ENCODE data around the gene OSBPL6.

Gene OSBPL6

DNA sequence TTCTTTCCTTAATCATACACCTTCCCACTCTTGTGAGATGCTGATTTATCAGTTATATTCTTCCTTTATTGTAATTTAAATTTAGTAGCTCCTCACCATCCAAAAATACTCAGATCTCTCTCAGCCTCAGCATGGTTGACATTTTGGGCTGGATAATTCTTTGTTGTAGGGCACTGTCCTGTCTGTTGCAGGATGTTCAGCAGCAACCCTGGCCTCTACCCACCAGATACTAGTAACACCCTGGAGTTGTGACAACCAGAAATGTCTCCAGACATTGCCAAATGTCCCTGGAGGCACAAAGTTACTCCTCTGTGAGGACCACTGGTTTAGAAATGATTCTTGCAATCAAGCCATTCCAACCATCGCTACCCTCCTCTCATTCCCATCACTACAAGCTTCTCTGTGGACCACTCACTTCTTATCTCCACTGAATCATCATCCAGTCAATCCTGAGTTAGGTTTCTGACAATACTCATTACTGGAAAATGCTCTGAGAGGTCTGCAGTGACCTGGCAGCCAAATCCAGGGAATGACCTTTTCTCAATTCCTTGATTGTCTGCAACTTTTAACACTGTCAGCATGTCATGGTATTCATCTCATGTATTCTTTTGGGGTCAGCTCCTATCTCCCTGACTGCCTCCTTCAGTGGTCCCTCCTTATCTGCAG lies 43.3 kb downstream of the OSBPL6 start:
- in situ Hi-C loops (cut with MboI; ENCODE audit: low sequenced_read_pairs) = no loop called here

DNA sequence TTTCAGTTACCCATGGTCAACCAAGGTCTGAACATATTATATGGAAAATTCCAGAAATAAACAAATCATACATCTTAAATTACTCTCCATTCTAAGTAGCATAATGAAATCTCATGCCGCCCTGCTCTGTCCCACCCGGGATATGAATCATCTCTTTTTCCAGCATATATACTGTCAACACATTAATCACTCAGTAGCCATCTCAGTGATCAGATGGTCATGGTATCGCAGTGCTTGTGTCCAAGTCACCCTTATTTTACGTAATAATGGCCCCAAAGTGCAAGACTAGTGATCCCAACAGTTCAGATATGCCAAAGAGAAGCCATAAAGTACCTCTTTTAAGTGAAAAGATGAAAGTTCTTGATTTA lies 43.8 kb downstream of the OSBPL6 start:
- in situ Hi-C loops (cut with MboI; ENCODE audit: low sequenced_read_pairs) = no loop called here

DNA sequence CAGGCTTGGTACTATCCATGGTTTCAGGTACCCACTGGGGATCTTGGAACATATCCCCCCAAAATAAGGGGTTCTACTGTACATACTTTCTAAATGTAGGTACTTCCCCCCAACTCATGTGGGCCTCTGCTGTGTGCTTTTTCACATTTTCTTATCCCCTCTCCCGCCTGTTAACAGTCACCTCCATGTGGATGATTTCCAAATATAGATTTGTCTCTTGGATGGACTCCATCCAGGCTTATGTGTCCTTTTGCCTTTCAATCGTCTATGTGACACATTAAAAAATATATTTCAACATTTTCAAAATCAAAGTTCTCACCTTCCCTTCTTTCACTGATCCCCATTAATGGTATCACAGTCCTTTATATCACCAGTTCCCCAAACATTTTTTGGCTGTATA lies 44.4 kb downstream of the OSBPL6 start:
- in situ Hi-C loops (cut with MboI; ENCODE audit: low sequenced_read_pairs) = no loop called here

DNA sequence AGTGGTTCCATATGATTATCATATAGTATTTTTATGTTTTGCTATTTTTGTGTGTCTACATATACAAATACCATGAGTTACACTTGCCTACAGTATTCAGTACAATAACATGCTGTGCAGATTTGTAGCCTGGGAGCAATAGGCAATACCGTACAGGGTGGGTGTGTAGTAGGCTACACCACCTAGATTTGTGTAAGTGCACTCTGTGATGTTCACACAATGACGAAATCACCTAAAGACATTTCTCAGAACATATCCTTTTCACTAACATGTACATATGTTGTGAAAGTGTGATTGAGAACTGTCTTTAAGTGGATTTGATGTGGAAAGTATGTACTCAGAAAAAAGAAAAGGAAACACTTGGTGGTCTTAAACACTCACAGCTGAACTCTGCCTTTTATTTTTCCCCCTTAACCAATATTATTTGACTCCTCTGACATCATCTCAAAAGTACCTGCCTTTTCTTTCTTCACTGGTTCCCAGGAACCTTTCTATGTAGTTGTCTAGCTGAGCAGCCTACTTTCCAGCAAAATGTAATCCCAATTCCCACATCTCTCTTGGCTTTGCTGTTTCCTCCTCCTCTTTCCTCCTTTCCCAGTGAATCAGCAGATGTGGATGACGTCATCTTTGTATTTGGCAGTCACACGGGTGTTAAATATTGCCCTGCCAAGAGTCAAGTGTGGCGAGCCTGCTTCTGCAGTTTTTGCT lies 47.7 kb downstream of the OSBPL6 start:
- in situ Hi-C loops (cut with MboI; ENCODE audit: low sequenced_read_pairs) = no loop called here

DNA sequence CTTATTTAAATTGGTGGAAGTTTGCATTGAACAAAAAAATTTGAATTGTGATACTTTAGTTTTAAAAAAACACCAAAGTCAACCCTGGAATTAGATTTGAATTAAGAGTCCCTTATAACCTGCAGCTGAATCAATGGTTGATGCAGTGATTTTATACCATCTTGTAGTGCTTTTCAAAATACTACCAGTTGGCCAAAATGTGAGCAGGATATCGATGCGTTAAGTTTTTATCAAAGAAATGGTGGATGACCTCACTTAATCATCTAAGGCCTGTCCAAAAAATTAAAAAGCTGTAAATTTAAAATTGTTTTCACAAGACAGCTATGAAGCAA lies 48.2 kb downstream of the OSBPL6 start:
- in situ Hi-C loops (cut with MboI; ENCODE audit: low sequenced_read_pairs) = no loop called here

DNA sequence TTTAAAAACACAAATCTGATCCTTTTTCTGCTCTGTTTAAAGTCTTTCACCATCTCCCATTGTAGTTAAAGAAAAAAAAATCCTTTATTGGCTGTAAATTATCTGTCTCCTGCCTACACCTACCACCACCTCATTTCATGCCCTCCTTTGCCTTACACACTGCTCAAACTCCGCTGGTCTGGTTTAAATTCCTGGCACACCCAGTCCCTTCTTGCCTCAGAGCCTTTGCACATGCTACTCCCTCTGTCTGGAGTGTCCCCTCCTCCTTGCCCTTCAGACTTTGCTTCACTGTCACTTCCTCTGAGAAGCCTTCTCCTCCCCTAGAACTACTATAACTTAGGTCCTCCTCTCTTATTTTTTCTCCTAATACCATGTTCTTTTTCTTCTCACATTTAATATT lies 49.6 kb downstream of the OSBPL6 start:
- in situ Hi-C loops (cut with MboI; ENCODE audit: low sequenced_read_pairs) = no loop called here

DNA sequence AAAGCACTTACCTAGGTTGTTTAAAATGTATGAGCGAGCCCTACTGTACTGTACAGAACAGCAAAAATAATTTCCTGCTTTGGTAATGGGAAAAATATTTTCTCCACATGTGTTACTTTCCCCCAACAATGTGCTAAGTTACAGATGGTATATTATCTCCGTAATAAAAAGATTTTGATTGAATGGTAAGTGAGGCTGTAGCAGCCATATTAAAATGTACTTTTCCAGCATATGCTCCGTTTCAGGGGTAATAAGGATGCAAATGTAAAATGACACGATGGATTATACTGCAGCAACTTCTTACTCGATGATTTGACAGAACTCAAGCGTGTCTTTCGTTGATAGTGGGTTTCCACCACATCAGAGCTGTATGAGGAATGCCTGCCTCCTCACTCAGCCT lies 50.5 kb downstream of the OSBPL6 start:
- in situ Hi-C loops (cut with MboI; ENCODE audit: low sequenced_read_pairs) = no loop called here

DNA sequence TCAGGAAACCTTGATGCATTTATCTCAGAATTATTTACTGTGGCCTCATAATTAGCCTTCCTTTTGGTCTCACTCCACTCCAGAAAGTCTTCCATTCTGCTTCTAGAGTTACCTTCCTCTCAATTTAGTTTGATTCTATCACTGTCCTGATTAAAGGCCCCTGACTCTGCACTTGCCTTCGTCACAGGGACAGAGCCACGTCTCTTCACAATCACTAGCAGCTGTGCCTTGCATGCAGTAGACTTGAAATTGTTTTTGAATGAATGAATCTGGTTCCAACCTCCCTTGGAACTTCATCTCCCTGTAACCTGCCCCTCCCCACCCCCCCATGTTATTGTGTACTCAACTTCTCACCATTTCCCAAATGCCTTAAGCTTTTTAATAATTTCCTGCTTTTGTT lies 52.4 kb downstream of the OSBPL6 start:
- in situ Hi-C loops (cut with MboI; ENCODE audit: low sequenced_read_pairs) = no loop called here

DNA sequence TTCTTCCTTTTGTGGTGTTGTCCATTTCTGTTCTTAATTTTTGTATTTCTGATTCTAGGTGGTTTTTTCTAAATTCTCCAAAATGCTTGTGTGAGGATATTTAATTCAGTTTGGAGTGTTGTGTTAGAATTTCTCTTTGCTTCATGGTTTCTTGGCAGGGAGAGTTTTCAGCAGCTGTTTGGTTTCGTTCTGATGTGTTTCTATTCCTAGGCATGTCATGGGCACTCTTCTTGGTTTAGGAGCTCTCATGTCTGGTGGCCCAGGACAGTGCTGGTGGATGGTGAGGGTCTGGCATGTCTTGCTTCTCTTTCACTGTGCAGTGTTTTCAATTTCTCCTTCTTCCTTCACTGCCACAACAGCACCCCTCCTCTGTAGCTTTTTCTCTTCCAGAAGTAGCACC lies 52.9 kb downstream of the OSBPL6 start:
- in situ Hi-C loops (cut with MboI; ENCODE audit: low sequenced_read_pairs) = no loop called here

DNA sequence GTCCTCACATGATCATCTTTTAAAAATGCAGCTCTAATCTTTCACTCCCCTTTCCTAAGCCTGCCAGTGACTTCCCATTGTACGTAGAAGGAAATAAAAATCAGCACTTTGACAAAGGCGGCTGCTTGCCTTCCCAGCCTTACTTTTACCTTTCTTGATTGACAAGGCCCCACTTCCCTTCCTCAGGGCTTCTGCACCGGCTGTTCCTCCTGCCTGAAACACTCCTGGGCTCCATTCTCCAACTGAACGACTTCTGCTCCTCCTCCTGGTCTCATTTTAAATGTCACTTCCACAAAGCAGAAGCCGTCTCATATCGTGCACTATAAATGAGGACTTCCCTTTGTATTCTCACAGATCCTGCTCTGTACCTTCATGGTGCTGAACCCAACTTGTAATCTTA lies 56.1 kb downstream of the OSBPL6 start:
- in situ Hi-C loops (cut with MboI; ENCODE audit: low sequenced_read_pairs) = no loop called here

DNA sequence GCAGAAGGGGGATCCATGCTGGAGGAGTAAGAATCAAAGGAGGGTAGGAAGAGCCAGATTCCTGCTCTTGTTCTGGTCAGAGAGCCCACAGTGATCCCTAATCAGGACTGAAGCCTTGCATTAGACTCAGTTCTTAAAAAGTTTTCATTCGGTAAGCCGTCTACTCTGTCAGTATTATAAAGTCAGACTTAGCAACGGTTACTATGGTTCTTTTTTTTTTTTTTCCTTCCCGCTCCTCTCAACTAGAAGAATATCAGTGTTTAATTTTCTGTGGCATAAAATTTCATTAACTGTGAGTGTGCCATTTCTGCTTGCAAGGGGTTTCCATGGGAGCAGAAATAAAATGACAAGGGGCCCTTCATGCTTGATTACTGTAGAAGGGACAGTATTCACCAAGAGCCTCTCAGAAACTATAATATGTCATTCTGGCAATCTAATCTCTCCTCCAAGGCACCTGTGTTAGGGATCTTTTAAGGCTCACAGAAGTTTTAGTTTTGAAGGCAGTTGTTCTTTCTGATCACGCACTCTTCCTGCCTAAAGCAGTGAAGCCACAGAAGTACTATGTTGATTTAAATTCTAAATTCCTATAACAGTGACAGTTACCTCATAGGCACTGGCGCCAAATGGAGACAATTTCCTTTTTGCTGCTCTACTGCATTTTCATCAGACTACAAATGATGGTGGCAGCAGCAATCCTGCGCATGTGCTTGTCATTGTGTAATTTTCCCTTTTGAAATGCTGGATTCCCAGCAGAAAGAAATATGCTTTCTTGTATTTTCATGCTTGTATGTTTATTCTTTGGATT lies 57.0 kb downstream of the OSBPL6 start:
- in situ Hi-C loops (cut with MboI; ENCODE audit: low sequenced_read_pairs) = no loop called here

DNA sequence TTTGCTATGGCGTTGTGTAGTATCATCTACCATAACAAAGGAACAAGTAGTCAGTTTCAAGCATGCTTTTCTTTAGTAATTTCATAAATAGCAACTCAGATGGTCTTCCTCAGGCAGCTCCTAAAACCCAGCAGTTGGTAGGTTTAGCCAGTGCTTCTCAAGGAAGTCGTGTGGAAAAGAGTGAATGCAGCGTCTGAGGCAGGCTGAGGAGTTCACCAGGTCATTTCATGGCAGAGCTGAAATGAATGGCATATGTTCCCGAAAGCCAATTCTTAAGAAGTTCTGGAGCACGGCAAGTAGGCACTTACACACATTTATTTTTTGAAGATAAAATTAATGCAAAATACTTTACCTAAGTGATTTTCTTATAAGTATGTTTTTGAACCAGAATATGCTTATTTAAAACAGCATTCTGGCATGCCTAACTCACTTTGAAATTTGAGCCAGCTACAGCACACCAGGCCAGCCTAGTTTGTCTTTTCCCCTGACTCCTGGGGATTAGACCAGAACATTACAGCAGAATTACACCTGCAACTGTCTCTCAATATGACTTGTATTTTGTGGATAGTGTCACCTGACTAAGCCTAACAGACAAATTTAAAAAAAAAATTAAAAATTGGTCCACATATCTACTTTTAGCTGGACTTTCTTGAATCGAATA lies 62.2 kb downstream of the OSBPL6 start:
- in situ Hi-C loops (cut with MboI; ENCODE audit: low sequenced_read_pairs) = no loop called here

DNA sequence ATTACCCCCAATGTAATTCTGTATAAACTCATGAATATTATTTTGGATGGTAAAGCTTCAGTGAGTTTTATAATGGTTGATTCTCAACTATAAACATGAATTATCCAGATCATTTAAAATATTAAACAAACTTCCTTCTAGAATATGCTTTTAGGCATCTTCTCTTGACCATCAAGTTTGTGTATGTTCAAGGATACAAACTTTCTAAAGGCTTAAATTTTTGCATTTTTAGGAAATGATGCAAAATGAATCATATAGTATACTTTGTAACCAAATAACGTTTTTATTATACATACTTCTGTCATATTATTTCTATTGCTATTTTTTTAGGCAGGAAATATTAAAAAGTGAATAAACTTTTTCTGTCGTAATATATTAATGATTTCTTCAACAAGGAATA lies 62.8 kb downstream of the OSBPL6 start:
- in situ Hi-C loops (cut with MboI; ENCODE audit: low sequenced_read_pairs) = no loop called here

DNA sequence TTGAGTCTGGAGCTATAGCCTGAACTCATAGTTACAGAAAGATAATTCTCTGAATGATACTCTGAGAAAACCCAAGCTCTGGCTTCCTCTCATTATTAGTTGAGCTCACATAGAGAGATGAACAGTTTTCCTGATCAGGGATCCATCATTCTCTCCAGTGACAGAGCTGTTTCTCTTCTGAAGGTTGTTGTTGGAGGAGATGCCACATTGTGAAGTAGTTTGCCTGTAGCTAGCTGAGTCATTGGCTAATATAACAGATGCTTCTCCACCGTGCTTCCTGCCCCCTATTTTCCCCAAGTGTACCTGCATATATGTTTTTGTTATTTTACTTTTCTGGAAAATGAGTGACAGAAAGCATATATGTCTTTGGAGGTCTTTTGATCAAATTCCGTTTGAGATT lies 64.6 kb downstream of the OSBPL6 start:
- in situ Hi-C loops (cut with MboI; ENCODE audit: low sequenced_read_pairs) = no loop called here

DNA sequence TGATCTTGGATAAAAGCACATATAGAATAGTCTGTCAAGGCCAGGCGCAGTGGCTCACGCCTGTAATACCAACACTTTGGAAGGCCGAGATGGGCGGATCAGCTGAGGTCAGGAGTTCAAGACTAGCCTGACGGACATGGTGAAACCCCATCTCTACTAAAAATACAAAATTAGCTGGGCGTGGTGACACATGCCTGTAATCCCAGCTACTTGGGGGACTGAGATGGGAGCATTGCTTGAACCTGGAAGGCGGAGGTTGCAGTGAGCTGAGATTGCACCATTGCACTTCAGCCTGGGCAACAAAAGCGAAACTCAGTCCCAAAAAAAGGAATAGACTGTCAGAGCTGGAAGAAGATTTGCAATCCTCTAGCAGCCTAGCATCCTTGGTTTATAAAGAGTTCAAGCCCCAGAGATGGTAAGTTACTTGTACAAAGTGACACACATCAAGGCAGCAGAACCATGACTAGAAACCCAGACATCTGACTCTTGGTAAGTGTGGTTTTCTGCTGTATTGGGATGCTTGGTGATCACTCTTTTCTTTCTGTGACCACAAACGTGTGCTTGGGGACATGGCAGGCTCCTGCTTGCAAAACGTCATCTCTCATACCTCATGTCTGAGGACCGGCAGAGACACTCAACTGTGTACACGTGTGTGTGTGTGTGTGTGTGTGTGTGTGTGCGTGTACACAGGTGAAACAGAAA lies 69.0 kb downstream of the OSBPL6 start:
- in situ Hi-C loops (cut with MboI; ENCODE audit: low sequenced_read_pairs) = no loop called here

DNA sequence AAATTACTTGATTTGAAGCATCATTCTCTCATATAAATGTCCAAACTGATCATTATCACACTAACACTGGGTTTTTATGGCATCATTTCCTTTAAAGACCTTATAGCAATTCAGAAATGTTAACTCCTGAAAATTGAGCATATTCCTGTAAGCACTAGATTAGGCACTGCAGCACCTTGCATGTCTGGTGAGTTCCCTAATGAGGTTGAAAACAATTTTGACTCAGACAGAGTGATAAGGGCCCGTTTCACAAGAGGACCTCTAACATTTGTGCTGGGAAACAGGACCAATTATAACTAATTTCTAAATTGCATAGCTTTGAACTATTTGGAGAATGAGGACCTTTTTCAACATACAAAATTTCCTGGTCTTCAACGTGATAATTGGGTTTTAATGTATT lies 69.9 kb downstream of the OSBPL6 start:
- in situ Hi-C loops (cut with MboI; ENCODE audit: low sequenced_read_pairs) = no loop called here

DNA sequence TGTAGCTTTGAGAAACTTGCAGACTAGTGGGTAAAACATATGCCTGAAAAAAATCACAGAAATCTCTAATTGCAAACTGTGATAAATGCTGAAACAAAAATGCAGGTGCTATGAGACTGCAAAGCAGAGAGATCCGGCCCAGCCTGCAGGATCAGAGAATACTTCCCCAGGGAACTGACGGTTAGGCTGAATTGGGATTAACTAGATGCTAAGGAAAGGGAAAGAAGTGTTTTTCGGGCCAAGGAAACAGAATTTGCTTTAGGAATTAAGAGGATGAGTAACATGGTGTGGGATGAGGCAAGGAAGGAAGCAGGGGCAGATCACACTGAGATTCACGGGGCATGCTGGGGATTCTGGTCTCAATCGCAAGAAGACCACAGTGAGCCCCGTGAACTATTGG lies 71.5 kb downstream of the OSBPL6 start:
- in situ Hi-C loops (cut with MboI; ENCODE audit: low sequenced_read_pairs) = no loop called here

DNA sequence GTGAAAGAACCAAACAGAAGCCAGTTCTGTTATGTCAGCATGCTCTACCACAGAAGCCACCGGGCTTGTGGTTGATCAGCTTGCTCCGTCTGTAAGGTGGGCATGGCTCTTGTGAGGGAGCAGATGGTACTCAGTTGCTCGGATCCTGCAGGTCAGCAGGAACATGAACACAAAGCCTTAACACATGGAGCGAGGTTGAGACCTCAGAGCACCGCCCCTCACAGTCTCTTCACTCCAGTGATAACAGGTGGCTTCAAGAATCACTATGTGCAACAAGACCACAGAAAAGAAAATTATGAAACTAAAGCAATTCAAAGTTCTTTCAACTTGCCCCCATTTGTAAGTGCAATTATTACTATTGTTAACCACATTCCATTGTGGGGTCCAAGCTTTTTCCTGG lies 72.1 kb downstream of the OSBPL6 start:
- in situ Hi-C loops (cut with MboI; ENCODE audit: low sequenced_read_pairs) = no loop called here

DNA sequence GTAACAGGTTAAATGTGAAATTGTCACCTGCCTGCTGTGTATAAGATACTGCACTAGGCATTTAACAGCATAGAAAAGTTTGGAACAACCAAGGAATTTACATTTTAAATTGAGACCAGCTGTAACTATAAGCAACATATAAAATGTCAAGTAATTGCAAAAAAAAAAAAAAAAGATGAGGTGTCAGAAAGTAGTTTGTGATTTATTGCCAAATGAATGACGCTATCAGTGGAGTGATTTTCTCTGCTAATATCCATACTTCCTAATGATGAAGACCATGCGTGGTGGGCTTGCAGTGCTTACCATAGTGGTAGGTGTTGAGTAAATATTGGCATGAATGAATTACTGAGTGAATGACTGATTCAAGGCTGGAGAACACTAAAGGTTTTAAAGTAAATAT lies 73.3 kb downstream of the OSBPL6 start:
- in situ Hi-C loops (cut with MboI; ENCODE audit: low sequenced_read_pairs) = no loop called here

DNA sequence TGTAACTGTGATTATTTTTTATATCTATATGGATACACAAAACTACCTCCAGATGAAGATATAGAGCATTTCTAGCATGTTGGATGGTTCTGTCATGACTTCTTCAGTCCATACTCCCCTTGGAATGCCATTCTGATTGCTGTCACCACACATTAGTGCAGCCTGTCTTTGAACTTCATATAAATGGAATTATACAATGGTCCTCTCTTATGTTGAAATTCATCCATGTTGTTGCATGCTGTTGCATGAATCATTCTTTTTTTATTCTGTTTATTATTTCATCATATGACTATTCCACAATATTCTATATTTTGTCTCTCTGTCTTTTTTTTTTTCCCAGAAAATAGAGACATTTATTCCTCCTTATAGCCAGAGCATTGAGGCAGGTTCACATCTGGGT lies 74.1 kb downstream of the OSBPL6 start:
- in situ Hi-C loops (cut with MboI; ENCODE audit: low sequenced_read_pairs) = no loop called here
